SU-DHL-6 (cell line): Measurements from ENCODE around the gene SPCS1.
A peak's percentile ranks its signal among the peaks of the same experiment; 100 is the strongest.

Experiments
- H2AFZ ChIP-seq: fragments of 200-600 bp; sonication (generic); 2 replicates; pipeline ENCODE4 v1.6.1; 2014; ENCODE audit warnings: low read depth, mild to moderate bottlenecking, moderate library complexity, mixed read lengths, antibody characterized with exemption, low read length; ENCODE audit not compliant: severe bottlenecking
- H3F3A ChIP-seq: fragments of 200-600 bp; shearing (Covaris generic); 2 replicates; pipeline ENCODE4 v1.6.0; 2016; ENCODE audit warnings: antibody characterized with exemption, mild to moderate bottlenecking; ENCODE audit not compliant: insufficient read depth
- H3K27ac ChIP-seq: fragments of 200-600 bp; sonication (generic); 2 replicates; pipeline ENCODE4 v1.5.1; 2016; ENCODE audit warnings: low read depth, mild to moderate bottlenecking, low read length, moderate library complexity, mixed read lengths
- H3K27me3 ChIP-seq: fragments of 200-600 bp; sonication (generic), shearing (Covaris generic); 2 replicates; pipeline ENCODE4 v1.6.0; 2014; ENCODE audit warnings: mild to moderate bottlenecking, low read length
- H3K36me3 ChIP-seq: fragments of 200-600 bp; sonication (generic); 2 replicates; pipeline ENCODE4 v1.6.1; 2014; ENCODE audit warnings: mild to moderate bottlenecking, low read length, mixed read lengths
- H3K4me2 ChIP-seq: fragments of 300-600, 200-600 bp; shearing (Covaris generic), sonication (generic); 2 replicates; pipeline ENCODE4 v1.6.0; 2014; ENCODE audit warnings: low read length, low read depth, mild to moderate bottlenecking; ENCODE audit not compliant: poor library complexity, severe bottlenecking
- H3K4me3 ChIP-seq: fragments of 200-600 bp; sonication (generic); 2 replicates; pipeline ENCODE4 v1.5.1; 2014; ENCODE audit warnings: antibody characterized with exemption, low read length, mild to moderate bottlenecking, mixed read lengths; ENCODE audit not compliant: insufficient read depth, poor library complexity, severe bottlenecking
- H3K79me2 ChIP-seq: fragments of 200-600 bp; sonication (generic); 2 replicates; pipeline ENCODE4 v1.6.1; 2014; ENCODE audit warnings: mild to moderate bottlenecking, low read length, moderate library complexity; ENCODE audit not compliant: insufficient read depth
- H3K9ac ChIP-seq: fragments of 200-600 bp; sonication (generic); 2 replicates; pipeline ENCODE4 v1.7.0; 2014; ENCODE audit warnings: mild to moderate bottlenecking, low read length
- H3K9me2 ChIP-seq: fragments of 200-600 bp; sonication (generic); replicated peaks from 2 replicates; pipeline ENCODE4 v1.6.1; 2014; ENCODE audit warnings: low read length; ENCODE audit not compliant: insufficient read depth
- H3K9me3 ChIP-seq: fragments of 200-600 bp; sonication (generic); 2 replicates; pipeline ENCODE4 v1.6.1; 2014; ENCODE audit warnings: low read length, mixed read lengths; ENCODE audit not compliant: insufficient read depth
- H4K20me1 ChIP-seq: fragments of 200-600 bp; sonication (generic); 2 replicates; pipeline ENCODE4 v1.6.1; 2014; ENCODE audit warnings: low read depth, mild to moderate bottlenecking, antibody characterized with exemption, low read length, moderate library complexity, mixed read lengths
- CTCF ChIP-seq: fragments of 200-600 bp; sonication (generic); IDR thresholded peaks from one replicate; pipeline ENCODE4 v1.5.1; 2017; ENCODE audit warnings: antibody characterized with exemption, mild to moderate bottlenecking, low read length, moderate library complexity; ENCODE audit not compliant: insufficient read depth, poor library complexity, severe bottlenecking
- EZH2phosphoT487 ChIP-seq: fragments of 200-600 bp; sonication (generic), shearing (Covaris generic); conservative IDR thresholded peaks from 2 replicates; pipeline ENCODE4 v1.6.1; 2018; ENCODE audit warnings: mild to moderate bottlenecking, antibody characterized with exemption, low read length, moderate library complexity, mixed read lengths

SPCS1 gene

GRCh38 chr3:52681596-52681995 is 24.3 kb upstream of the SPCS1 start:
- H3K27ac ChIP-seq, result no peak overlapping the region
- H3K9me3 ChIP-seq, result no peaks in the 10 kb centered on the region
- no peaks in the 10 kb centered on the region for H3K27me3 ChIP-seq
- peaks cover 21% of the 10 kb centered on the region for H3K36me3 ChIP-seq
- H3K9ac ChIP-seq, result no peak overlapping the region
- no peaks in the 10 kb centered on the region for H3K9me2 ChIP-seq
- H3K79me2 ChIP-seq, result peaks cover 62% of the 10 kb centered on the region
- no peaks in the 10 kb centered on the region for H4K20me1 ChIP-seq
- H3K4me3 ChIP-seq, result no peak overlapping the region
- H2AFZ ChIP-seq, result no peak overlapping the region
- H3F3A ChIP-seq, result no peaks in the 10 kb centered on the region; the same call in 1 of the 2 replicates
- TF ChIP-seq CTCF (no peak), EZH2phosphoT487 (no peak)
- H3K4me2 ChIP-seq, result no peak overlapping the region

- H3K4me2 ChIP-seq, result no peak overlapping the region
- peaks cover 67% of the 10 kb centered on the region for H3K79me2 ChIP-seq
- H3K9ac ChIP-seq, result no peak overlapping the region
Observed at GRCh38 chr3:52682016-52682415, 23.9 kb upstream of the SPCS1 start.

GRCh38 chr3:52683611-52684010 is 22.3 kb upstream of the SPCS1 start:
- Histone ChIP-seq H3K27me3 (no peaks in the 10 kb centered on the region), H2AFZ (no peak overlapping the region), H3K79me2 (peaks cover 82% of the 10 kb centered on the region), H4K20me1 (no peaks in the 10 kb centered on the region), H3K4me2 (peak overlapping the region; percentile 94), H3K27ac (no peak overlapping the region), H3K36me3 (peaks cover 33% of the 10 kb centered on the region), H3F3A (peaks cover 5% of the 10 kb centered on the region; the same call in 1 of the 2 replicates), H3K9me3 (no peaks in the 10 kb centered on the region), H3K4me3 (no peak overlapping the region), H3K9ac (no peak overlapping the region), H3K9me2 (no peaks in the 10 kb centered on the region)
- TF ChIP-seq CTCF (no peak), EZH2phosphoT487 (no peak)

More at GRCh38 chr3:52682016-52682415, 23.9 kb upstream of the SPCS1 start:
- TF ChIP-seq CTCF (no peak), EZH2phosphoT487 (no peak)
- Histone ChIP-seq H2AFZ (no peak overlapping the region), H3K36me3 (peaks cover 25% of the 10 kb centered on the region), H3K9me2 (no peaks in the 10 kb centered on the region), H3F3A (no peaks in the 10 kb centered on the region; the same call in 1 of the 2 replicates), H3K9me3 (no peaks in the 10 kb centered on the region), H3K4me3 (no peak overlapping the region), H3K27me3 (no peaks in the 10 kb centered on the region), H4K20me1 (no peaks in the 10 kb centered on the region), H3K27ac (no peak overlapping the region)
